Measurements from ENCODE around the gene BTRC.

BTRC gene

DNA sequence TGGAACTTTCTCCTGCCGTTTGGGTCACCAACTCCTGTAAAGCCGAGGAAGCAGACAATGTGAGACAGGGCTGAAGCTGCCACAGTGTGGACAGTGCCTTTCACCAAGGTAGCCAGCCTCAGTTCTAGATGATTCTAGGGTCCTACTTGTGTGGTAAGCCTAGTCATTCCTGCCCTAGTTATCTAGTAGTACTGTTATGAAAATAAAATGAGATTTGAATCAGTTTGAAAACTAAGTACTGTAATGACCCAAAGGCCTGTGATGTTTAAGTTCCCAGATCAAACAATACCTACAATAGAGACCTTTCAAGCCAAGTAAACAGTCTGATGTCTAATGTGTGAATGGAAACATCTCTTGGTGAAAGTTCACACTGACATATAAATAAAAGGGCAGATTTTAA is 197.0 kb downstream of the BTRC start:
- no peak for DNase-seq

DNA sequence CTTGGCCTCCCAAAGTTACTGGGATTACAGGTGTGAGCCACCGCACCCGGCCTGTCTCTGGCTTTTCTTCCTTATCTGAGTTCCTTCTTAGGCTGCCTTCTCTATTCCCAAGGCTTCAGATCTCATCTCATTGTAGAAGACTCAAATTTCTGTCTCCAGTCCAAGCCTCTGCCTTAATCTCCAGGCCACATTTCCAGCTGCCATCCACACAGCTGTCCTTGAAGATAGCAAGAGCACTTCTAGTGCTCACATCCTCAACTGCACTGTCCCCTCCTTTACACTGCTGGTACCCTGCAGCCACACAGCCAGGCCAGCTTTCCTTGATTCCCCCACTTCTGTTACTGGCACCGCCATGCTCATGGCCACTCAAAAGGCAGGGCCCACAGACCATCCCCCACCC is 198.5 kb downstream of the BTRC start:
- DNase-seq, result no peak

DNA sequence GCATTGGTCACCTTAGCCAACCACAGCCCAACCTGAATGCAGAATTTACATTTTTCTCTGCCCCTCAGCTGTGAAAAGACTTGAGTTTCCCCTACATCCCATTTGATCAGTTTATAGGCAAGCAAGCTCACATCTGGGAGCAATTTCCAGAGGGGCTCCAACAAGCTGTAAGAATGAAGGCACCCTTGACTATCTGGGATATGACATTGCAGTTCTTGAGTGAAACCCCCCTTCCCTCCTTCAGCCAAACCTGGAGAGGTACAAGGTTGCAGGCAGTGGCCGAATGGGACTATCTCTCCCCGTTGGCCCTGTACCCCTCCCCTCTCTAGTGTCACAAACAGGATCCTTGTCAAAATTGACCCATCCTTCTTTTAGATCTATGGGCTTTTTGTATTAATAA is 203.6 kb downstream of the BTRC start:
- DNase-seq, result no peak

DNA sequence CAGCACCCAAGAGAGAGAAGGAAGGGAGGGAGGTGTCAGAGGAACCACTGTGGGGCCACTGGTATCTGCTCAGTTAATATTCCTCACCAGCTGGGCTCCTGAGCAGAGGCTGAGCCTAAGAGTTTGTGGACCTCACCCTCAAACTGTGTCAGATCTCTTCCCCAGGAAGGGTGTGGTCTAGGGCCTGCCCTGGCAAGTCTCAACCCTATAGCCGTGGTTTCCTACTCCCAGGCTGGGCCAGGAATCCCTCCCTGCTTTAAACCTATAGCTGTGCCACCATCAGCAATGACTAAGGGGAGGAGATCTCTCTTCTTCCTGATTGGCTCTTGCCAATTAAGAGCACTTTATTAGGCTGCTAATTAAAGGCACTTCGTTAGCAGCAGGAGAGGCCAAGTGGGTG is 204.2 kb downstream of the BTRC start:
- DNase-seq, result no peak

DNA sequence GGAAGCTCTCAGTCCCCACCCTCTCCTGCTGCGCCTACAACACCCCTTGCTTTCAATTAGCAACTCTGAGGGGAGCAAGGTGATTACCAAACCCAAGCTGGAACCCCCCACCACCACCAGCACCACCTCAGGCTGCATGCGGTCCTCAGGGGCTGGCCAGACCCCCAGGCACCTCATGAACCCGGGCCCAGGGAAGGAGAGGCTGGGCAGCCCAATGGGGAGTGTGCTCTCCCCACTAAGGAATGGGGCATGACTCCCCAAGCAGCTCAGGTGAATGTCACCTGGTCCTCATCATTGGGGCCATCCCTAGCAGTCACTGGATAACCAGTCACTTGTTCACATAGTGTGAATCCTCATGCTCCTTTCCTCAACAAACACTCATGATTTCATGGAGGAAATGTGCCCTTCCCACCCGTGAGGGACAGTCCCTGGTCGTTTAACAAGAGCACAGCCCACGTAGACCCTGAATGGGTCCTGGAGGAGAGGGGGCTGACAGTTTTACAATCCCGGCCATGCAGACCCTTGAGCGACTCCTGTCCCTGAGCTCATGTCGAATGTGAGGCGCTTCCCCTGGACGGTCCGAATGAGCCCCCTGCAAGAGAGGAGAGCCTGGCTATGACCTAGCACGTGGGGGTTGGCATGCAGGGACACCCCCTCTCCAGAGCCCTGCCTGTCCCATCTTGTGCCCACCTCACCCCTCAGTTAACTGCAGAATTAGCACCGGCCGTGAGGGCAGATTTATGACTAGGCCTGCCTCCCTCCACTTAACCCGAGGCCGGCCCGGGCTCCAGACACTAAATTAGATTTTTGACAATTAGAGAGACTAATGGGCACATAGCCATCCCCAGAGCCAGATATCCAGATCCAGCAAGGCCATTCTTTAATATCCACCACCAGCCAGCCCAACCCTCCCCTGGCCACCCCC is 205.0 kb downstream of the BTRC start:
- DNase-seq, result no peak

DNA sequence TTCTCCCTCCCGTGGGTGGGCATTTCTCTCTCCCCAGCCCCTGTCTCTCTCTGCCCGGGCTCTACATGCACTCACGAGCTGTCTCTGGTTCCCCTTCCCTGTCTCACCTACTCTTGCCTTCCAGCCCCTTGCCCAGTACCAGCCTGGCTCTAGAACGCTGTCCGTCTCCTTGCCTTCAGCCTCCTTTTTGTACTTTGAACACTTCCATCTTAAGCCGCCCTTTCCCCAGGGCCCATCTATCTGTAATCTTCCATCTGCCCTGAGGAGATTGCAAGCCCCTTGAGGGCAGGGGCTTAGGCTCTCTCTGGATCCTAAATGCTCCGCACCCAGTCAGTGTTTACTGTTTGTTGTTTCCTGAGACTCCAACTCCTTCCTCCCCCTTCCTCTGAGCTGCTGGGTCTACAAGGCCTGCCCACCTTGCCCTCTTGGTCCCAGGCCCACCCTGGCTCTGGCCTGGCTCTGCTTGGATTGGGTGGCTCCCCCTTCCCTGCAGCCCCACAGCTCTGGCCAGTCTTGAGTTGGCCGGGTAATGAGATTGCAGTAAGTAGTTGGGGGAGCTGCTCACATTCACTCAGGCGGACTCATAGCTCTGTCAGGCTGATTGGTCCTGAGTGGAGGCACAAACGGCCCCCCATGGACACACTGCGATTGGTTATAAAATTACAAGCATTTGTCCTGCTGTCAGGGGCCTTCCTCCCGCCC is 205.8 kb downstream of the BTRC start:
- no peak for DNase-seq

DNA sequence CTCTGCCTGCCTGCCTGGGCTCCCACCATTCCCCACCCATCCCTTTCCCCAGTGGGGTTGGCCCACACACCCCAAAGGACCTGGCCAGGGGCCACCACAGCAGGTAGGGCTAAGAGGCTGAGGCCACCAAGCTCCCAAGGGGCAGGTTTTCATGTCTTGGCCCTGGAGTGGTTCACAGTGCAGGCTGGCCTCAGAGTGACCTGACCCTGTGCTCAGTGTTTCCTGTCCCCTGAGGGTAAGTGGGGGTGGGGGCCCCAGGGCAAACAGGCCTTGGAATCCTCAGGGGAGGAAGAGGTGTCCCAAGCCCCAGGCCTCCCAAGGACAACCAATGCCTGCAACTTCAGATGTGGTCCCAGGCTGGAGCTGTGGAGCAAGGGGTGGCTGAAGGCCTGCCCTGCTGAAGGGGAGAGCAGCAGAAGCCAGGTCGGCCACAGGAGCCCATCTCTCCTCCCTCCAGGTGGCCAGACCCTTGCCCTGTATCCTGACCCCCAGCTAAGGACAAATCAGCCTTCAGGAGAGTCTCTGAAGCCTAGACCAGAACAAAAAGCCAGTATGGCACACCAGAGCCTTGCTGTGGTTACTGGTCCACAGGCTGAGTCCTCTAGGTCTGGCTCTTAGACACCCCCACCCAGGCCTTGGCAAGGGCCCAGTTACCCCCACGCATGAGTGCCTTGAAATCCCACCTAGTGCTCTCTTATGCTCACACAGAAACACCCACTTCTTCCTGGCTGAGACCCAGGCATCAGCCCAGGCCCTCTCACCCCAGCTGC is 206.5 kb downstream of the BTRC start:
- DNase-seq, result no peak

DNA sequence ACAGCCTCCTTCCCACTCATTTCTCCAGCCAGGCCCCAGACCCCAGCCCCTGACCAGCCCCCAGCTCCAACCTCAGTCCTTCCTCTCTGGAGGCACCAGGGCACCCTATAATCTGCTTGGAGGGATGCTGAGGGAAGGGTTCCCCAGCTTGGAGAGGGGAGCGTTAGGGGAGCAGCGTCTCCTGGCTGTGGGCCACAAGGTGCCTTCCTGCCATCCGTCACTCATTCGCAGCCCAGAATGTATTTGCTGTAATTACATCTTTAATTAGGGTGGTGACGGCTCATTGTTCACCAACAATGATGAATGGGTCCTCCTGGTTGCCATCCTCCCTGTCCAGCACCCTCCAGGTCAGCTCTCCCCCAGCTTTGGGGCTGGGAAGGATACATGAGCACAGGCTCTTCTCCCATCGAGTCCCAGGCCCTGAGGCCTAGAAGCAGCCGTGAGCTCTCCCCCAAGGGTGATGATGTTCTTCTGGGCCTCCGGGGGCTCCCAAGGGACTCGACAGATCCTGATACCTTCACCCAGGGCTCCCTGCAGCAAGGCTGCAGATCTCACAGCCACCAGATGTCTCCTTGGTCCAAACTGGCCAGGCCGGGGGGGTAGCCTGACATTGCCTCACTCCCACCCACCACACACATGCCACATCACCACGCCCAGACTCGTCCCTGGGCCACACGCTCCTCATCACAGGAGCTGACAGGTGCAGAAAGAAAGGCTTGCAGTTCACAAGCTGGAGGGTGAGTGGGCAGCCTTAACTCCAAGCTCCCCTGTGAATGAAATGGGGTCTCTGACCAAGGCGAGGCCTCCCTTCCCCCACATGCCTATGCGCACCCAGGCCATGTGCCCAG is 207.3 kb downstream of the BTRC start:
- DNase-seq, result no peak

DNA sequence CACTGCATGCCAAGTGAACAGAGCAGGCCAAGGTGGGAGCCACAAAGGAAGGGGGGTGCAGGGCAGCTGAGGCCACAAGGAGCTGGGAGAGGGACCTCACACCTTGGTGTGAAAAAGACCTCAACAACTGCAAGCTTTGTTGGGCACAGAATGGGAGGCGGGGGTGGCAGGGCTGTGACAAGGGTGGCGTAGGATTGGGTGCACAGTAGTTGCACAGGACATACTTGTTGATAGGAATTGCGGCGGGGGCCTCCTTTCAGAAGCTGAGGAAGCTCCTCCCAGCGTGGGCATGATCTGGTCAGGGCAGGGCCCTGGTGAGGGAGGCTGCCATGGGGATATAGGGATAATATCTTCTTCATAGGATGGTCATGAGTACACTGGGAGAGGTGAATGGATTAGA is 208.3 kb downstream of the BTRC start:
- DNase-seq, result no peak

DNA sequence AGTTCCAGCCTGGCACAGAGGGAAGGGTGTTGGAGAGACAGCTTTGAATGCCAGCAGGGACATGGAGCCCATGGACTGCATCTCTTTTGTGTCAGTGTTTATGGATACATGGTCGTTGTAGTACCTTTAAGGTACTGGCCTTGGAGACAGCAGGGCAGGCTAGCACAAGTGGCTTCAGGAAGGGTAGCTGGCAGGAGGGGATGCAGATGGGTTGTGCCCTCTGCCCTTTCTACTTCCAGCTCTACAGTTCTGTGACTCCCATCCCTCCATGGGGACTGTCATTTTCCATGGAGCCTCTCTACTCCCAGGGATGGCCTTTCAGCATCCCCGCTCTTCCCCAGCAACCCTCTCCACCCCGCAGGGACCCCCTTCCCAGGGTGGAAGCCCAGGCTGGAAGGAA is 209.0 kb downstream of the BTRC start:
- DNase-seq, result no peak

DNA sequence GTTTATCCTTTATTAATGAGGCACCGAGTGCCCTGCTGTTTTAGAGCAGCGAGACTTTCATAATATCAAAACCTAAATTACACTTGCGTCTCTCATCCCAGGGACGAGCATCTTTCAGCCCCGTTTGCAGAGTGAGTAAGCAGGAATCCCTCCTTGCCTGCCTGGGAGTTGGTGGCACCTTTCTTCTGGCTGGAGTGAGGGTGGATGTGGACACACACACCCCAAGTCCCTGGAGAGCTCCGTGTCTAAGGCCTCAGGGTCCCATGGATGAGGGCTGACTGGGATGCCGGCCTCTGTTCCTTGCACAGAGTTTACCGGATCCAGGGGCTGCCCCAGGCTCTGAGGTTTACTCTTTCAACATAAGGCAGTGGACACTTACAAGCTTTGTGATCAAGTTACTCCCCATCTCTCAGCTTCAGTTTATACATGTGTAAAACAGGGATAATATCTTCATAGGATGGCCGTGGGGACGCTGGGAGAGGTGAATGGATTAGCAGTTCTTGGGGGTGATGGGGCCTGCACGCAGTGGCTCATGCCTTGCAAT is 209.6 kb downstream of the BTRC start:
- no peak for DNase-seq

DNA sequence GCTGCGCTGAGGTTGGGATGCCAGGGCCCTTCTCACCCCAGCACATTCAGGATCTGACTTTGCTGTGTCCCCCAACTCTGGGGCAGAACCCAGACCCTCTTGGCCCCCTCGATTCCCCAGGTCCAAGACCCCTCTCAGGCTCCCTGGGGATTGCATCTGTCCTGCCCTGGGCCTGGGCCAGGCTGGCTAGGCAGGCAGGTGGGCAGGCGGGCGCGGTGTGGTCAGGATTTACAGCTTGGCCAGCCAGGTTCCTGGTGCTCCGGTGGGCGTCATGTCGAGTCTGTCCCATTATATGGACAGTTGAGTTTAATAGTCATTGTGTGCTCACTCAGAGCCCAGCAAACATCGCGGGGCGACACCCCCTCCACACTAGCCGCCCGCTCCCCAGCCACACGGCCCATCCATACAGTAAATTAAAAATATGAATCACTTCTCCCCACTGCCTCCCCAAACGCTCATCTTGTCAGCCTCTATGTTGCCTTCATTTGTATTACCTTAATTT is 210.6 kb downstream of the BTRC start:
- DNase-seq, result no peak

DNA sequence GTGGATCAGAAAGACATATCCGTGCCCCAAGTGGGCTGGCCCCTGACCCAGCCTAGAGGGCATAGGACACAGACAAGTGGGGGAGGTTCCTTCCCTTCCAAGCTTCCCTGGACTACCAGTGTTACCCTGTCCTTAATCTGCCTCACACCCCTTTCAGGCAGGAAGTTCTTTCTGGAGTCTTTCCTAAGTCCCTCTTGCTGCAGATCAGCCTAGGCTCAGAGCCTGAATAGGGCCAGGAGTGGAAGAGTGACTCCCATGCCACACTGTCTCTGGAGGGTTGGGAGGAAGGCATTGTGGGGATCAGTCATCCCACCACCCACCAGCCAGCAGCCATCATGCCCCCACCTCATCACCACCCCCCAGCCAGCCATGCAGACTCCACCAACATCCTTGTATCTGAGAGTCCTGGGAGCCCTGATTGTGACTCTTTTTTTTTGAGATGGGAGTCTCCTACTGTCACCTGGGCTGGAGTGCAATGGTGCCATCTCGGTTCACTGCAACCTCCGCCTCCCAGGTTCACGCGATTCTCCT is 211.5 kb downstream of the BTRC start:
- DNase-seq, result no peak

DNA sequence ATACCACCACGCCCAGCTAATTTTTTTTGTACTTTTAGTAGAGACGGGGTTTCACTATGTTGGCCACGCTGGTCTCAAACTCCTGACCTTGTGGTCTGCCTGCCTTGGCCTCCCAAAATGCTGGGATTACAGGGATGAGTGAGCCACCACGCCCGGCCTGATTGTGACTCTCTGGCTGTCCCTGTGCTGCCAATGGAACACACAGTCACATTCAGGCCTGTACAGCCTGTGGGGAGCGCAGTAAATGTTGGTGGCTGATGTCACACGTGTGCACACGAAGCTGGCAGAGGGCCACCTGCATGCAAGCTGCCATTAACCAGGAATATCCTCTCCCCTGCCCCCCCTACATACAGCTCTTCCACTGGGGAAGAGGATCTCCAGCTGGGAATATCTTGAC is 212.0 kb downstream of the BTRC start:
- DNase-seq, result no peak

DNA sequence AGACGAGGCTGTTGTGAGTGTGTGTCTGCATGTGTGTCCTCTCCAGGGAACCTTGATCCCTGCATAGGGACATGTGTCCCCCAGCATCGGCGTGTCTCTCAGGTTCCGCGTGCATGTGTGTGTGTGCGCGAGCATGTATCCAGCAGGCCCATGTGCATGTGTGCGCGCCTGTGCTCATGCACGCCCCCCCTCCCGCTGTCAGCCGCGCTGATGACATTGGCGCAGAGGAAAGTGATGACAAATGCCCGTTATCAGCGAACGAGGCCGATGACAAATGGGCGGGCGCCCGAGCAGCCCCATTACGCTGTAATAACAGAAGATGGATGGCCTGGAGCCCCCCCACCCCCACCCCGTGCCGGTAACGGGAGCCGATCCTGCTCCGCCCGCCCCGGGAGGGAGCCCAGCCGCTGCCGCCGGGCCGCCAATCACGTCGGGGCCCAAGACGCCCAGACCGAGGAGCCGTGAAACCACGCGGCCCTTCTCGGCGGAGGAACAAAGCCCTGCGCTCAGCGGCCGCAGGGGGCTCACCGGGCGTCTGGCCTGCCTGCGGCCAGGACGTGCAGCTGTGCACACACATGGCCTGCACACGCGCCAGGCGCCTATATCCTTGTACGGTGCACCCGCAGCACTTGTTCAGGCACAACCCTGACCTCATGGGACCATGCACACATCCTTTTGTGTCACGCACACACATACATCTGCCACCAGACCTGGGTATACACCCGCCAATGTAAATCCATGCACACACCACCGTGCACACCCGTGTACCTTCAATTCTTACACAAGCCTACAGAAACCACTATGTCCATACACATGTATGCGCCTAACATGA is 212.6 kb downstream of the BTRC start:
- DNase-seq, result peak; percentile 53

DNA sequence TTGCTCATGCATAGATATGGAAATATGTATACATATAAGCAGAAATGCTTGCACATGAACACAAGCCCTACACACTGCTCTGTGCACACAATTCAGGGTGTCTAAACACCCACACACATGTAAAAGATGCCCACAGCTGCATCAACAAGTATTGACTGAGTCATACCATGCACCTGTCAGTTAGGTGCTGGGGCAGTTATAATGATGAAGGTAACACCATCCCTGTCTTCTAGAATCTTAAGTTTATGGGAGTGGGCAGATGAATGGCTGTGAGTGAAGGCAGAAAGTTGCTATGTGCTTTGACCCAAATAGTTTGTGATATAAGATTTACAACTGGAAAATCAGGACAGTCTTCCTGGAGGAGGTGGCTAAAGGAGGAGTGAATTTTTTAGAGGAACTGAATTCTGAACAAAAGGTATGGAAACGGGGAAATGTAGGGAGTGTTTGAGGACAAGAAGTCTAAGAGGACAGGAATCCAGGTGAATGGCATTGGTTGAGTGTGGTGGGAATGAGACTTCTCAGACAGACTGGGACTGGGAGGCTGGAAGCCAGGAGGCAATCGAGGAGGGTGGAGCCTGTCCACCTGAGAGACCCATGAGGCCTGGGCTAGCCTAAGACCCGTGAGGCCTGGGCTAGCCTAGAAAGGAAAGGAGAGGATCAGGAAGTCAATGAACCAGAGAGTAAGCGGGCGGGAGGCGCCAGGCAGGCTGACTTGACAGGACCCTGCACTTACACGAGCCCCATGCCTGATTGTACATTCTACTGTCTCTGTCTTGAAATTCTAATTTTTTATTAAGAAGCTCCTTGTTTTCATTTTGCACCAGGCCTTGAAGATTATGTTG is 213.4 kb downstream of the BTRC start:
- no peak for DNase-seq

DNA sequence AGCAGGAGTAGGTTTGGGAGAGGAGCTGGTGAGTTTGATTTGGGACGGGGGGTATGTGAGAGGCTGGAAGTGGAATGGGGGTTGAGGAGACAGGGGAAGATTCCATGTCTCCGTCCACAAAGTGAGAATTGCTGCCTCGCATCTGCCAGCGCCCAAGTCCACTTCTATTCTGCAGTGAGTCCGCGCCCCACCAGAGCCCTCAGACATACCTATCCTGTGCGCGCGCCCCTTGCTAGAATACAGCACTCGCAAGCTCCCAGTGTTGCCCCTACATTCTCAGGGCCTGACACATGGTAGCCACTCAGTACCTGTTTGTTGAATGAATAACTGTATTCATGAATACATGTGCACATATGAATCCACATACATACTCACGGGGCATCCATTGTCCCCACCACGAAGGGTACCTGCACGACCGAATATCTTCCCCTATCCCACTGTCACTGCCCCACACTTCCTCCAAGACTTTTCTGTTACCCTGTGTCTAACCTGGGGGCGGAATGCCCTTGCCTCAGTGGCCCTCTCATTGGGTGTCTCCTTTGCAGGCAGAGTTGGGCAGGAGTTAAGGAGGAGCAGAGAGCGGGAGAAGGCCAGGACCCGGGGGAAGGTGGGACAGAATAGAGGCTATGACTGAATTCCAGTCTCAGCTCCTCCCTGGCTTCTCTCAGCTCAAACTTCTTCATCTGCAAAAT is 214.2 kb downstream of the BTRC start:
- no peak for DNase-seq

DNA sequence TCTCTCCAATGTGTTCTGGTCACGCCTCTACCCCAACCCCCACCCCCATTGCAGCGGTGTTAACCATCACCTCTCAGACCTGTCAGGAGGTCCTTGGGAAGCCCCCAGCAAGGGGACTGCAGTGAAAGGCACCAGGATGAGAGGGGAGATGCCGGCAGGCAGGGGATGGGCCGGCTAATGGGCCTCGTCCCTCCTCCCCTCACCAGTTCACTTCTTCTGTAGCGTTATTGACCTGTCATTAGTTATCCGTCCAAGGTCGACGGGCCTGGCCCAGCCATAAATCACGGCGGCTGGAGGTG is 215.3 kb downstream of the BTRC start:
- no peak for DNase-seq

DNA sequence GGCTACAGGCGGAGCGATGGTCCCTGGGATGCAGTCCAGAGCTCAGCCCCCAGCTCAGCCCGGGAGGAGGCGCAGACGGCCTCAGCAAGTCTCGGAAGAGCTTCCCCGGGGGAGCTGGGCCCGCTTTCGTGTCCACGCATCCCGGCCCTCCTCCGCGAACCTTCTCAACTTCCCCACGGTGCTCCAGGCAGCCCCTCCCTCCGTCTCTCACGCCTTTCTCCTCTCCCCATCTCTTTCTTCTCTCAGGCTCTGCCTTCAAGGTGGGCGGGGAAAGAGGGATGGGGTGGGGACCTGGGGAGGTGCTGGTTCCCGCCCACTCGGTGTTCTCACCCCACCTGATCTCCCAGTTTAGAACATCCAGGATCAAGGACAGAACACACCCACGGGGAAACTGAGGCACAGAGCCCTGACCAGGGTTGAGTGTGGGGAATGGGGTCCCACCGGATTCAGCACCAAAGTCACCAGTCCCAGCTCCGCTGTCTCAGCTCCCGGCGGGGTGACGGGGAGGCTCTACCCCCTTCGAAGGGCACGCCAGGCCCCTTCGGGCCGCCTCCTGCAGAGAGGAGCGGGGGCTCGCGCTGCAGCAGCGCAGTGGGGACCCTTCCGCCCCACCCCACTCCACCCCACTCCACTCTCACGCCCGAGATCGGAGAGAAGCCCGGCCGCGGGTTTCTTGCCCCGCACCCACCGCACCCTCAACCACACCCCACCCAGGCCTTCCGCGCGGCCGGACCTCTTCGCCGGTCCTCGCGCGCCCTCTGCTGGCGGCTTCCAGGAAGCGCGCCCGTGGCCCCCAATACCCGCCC is 215.9 kb downstream of the BTRC start:
- DNase-seq, result peak; percentile 86
